AG09319 (cell line): ENCODE measurements around the gene CFAP126.

Experiments used
- DNase-seq: peaks from one replicate; pipeline ENCODE4 v3.0.0-alpha.2; 2010; ENCODE audit warnings: low read depth; ENCODE audit errors: extremely low read depth
- TF ChIP-seq, protein P1 (sequence below): IDR thresholded peaks from 2 replicates; pipeline ENCODE4 v1.5.1; 2011; ENCODE audit warnings: low read depth, mild to moderate bottlenecking, inconsistent platforms, low read length, moderate library complexity

CFAP126 gene

GRCh38 chr1:161365207-161365606 lies 2.5 kb downstream of the CFAP126 start:
- TF ChIP-seq, protein P1, sequence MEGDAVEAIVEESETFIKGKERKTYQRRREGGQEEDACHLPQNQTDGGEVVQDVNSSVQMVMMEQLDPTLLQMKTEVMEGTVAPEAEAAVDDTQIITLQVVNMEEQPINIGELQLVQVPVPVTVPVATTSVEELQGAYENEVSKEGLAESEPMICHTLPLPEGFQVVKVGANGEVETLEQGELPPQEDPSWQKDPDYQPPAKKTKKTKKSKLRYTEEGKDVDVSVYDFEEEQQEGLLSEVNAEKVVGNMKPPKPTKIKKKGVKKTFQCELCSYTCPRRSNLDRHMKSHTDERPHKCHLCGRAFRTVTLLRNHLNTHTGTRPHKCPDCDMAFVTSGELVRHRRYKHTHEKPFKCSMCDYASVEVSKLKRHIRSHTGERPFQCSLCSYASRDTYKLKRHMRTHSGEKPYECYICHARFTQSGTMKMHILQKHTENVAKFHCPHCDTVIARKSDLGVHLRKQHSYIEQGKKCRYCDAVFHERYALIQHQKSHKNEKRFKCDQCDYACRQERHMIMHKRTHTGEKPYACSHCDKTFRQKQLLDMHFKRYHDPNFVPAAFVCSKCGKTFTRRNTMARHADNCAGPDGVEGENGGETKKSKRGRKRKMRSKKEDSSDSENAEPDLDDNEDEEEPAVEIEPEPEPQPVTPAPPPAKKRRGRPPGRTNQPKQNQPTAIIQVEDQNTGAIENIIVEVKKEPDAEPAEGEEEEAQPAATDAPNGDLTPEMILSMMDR = no peak
- DNase-seq = no peak

GRCh38 chr1:161364332-161364731 lies 3.3 kb downstream of the CFAP126 start:
- TF ChIP-seq, protein P1 = no peak
- DNase-seq = no peak

- TF ChIP-seq, protein P1 = no peak
- no peak for DNase-seq
These were observed 8.4 kb downstream of the CFAP126 start for GRCh38 chr1:161359291-161359690.

DNA sequence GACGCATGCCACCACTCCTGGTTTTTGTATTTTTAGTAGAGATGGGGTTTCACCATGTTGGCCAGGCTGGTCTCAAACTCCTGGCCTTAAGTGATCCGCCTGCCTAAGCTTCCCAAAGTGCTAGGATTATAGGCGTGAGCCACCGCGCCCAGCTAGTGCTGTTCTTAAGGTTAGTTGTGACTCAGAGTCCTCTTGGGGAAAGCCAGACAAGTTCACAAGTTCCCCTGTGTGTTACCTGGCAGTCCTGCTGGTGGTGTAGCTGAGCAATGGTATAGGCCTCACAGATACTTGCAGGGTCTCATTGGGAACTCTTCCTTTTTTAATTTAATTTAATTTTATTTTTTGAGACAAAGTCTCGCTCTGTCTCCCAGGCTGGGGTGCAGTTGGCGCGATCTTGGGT lies 10.6 kb downstream of the CFAP126 start:
- TF ChIP-seq, protein P1 = no peak
- no peak for DNase-seq

DNA sequence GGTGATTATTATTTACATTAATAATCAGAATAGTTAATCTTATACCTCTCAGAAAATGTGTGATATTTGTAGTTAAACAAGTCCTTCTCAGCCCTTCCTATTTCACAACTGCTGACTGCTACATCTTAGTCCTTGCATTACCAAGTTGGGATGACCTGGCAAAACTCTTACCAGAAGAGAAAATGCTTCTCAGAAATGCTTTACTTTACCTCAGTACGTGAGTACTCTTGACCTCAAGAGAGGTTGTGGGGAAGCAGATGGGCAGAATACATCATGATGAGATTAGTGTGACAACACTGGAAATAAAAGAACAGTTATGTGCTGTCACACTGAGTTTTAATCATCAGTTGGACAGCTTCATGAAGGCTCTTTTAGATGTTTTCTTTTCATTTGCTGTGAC lies 16.2 kb downstream of the CFAP126 start:
- TF ChIP-seq, protein P1 = no peak
- DNase-seq = no peak

DNA sequence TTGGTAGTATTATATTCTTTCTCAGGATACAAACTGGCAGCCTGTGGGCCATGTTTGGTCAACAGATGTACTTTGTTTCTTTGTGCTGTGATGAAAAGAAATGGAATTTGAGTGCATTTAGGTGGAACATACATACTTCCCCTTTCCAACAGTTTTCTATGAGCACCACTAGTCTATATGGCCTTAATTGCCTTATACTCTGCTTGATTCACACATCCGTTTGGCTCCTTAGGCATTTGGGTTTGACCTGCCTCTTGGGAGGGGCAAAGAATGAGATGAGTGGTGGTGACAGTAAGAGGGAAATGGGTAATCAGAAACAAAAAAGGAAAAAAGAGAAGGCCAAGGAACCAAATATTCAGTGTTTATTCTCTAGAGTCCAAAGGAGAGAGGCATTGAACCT lies 17.0 kb downstream of the CFAP126 start:
- DNase-seq = no peak
- TF ChIP-seq, protein P1 = no peak

DNA sequence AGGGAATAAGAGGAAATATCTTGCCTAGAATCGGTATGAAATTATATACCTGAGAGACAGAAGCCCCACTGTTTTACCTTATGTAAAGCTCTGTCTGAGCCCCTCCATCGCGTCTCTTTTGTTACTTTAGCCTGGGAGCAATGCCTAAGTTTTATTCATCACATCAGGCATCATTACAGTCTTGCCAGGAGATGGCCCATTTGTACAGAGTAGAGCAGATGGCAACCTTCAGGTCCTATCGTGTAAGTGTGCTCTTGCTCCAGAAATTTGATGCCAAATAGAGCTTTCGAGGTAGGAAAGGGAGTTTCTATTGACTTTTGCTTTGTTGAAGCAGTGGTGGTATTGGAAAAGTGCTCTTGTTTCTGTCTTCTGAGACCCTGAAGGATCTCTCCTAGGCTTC lies 24.9 kb downstream of the CFAP126 start:
- TF ChIP-seq, protein P1 = no peak
- no peak for DNase-seq

DNA sequence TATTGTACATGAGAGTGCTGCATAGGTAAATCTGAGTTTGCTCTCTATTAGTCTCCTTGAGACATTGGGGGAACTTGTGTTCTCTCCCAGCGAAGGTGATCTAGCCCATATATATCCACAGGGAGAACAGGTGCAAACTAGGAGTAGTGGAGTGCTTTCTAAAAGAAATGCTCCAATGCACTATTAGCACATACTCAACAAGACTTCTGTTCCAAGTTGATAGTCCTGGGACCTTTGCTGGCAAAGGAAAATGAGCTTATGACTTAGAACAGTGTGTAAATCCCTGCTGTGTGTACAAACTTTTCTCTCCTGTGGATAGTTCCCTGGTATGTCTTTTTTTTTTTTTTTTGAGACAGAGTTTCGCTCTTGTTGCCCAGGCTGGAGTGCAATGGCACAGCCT lies 25.5 kb downstream of the CFAP126 start:
- TF ChIP-seq, protein P1 = no peak
- DNase-seq = no peak
